GM12891 (cell line): Measurements from ENCODE around the gene ALOX15.

Experiments
- DNase-seq: peaks from one replicate; pipeline ENCODE4 v3.0.0; 2011; ENCODE audit warnings: low spot score; ENCODE audit not compliant: insufficient read length
- FAIRE-seq: peaks from 2 replicates; lab custom pipeline; 2011; peaks lifted over from hg19 to GRCh38; lab: Jason Lieb, UNC
- PAX5 ChIP-seq: IDR thresholded peaks from 2 replicates; pipeline ENCODE4 v1.6.1; 2011; ENCODE audit warnings: low read length, moderate library complexity, mild to moderate bottlenecking; ENCODE audit not compliant: insufficient read depth, severe bottlenecking
- POLR2A ChIP-seq: IDR thresholded peaks from 2 replicates; pipeline ENCODE4 v1.6.1; 2011; ENCODE audit warnings: low read depth, low read length, control low read depth
- POLR2AphosphoS5 ChIP-seq: IDR thresholded peaks from 2 replicates; pipeline ENCODE4 v1.6.1; 2011; ENCODE audit warnings: low read depth, low read length, control low read depth
- POU2F2 ChIP-seq: IDR thresholded peaks from 2 replicates; pipeline ENCODE4 v1.6.1; 2011; ENCODE audit warnings: low read depth, mild to moderate bottlenecking, control low read depth, low read length, moderate library complexity
- SPI1 ChIP-seq: IDR thresholded peaks from 2 replicates; pipeline ENCODE4 v1.6.1; 2011; ENCODE audit warnings: low read depth, low read length, control low read depth
- TAF1 ChIP-seq: IDR thresholded peaks from 2 replicates; pipeline ENCODE4 v1.6.1; 2011; ENCODE audit warnings: low read depth, low read length, control low read depth

Gene ALOX15

GRCh38 chr17:4673986-4674684, 32.7 kb upstream of the ALOX15 start:
- DNase-seq (no peak), FAIRE-seq (no peak)
- TF ChIP-seq POLR2A (no peak), POLR2AphosphoS5 (no peak), POU2F2 (no peak), TAF1 (no peak), SPI1 (no peak)

GRCh38 chr17:4673169-4673568, 31.7 kb upstream of the ALOX15 start:
- DNase-seq (no peak), FAIRE-seq (no peak)
- TF ChIP-seq PAX5 (no peak), POLR2AphosphoS5 (no peak), POLR2A (no peak), TAF1 (no peak), POU2F2 (no peak), SPI1 (no peak)

- FAIRE-seq (no peak), DNase-seq (no peak)
- TF ChIP-seq TAF1 (no peak), POU2F2 (no peak), PAX5 (no peak), SPI1 (no peak), POLR2AphosphoS5 (no peak), POLR2A (no peak)
These were observed 31.3 kb upstream of the ALOX15 start for GRCh38 chr17:4672751-4673150.

- TF ChIP-seq TAF1 (no peak), POLR2A (no peak), POLR2AphosphoS5 (no peak), PAX5 (no peak), POU2F2 (no peak), SPI1 (no peak)
- DNase-seq, result no peak
- no peak for FAIRE-seq
These were observed 30.7 kb upstream of the ALOX15 start for GRCh38 chr17:4672055-4672630.

GRCh38 chr17:4667166-4667565, 25.7 kb upstream of the ALOX15 start:
- DNase-seq, result no peak
- no peak for TF ChIP-seq POU2F2
- no peak for TF ChIP-seq POLR2A
- no peak for TF ChIP-seq SPI1
- TF ChIP-seq POLR2AphosphoS5, result no peak
- no peak for TF ChIP-seq PAX5
- TF ChIP-seq TAF1, result no peak
- no peak for FAIRE-seq

GRCh38 chr17:4666296-4666695, 24.8 kb upstream of the ALOX15 start:
- no peak for TF ChIP-seq POLR2A
- TF ChIP-seq SPI1, result no peak
- TF ChIP-seq TAF1, result no peak
- no peak for TF ChIP-seq PAX5
- no peak for TF ChIP-seq POLR2AphosphoS5
- no peak for TF ChIP-seq POU2F2
- DNase-seq, result no peak
- no peak for FAIRE-seq

- FAIRE-seq, result no peak
These were observed 23.5 kb upstream of the ALOX15 start for GRCh38 chr17:4665027-4665426.

GRCh38 chr17:4664230-4664629, 22.8 kb upstream of the ALOX15 start:
- DNase-seq, result no peak
- TF ChIP-seq PAX5 (no peak), TAF1 (no peak), POLR2A (no peak), POU2F2 (no peak), SPI1 (no peak), POLR2AphosphoS5 (no peak)
- FAIRE-seq, result no peak

More at GRCh38 chr17:4665027-4665426, 23.5 kb upstream of the ALOX15 start:
- TF ChIP-seq POLR2A (no peak), POU2F2 (no peak), POLR2AphosphoS5 (no peak), SPI1 (no peak), TAF1 (no peak), PAX5 (no peak)
- no peak for DNase-seq

- FAIRE-seq (no peak), DNase-seq (no peak)
- no peak for TF ChIP-seq POLR2A
- no peak for TF ChIP-seq POLR2AphosphoS5
- TF ChIP-seq TAF1, result no peak
- TF ChIP-seq POU2F2, result no peak
- TF ChIP-seq SPI1, result no peak
- no peak for TF ChIP-seq PAX5
These were observed 22.2 kb upstream of the ALOX15 start for GRCh38 chr17:4663711-4664110.
